ENCODE measurements around the gene ADAMTS12. TPM values are rescaled to one million over a fixed set of nuclear protein-coding genes. Genes with fewer than 3 reads are reported as not detected.

The ADAMTS12 gene
- total and polyA plus RNA-seq, 2 experiments from 2014 or later: 9.1 to 17.1 TPM

GRCh38 chr5:33852319-33852718, 39.5 kb downstream of the ADAMTS12 start:
- peaks cover 17% of the 10 kb centered on the region for H3K4me1 ChIP-seq (ENCODE audit: insufficient read depth)
- H3K4me3 ChIP-seq: no peak overlapping the region
- peaks cover 2% of the 10 kb centered on the region for H3K27me3 Mint-ChIP-seq (ENCODE audit: insufficient read depth, low read depth, poor library complexity)
- H3F3A ChIP-seq (replicated peaks; ENCODE audit: low read depth): no peaks in the 10 kb centered on the region
- peaks cover 2% of the 10 kb centered on the region; the same call in 1 of the 3 replicates for H3K36me3 Mint-ChIP-seq (ENCODE audit: low read depth)
- H3K27ac Mint-ChIP-seq: no peak overlapping the region
- no peaks in the 10 kb centered on the region for H3K9me3 Mint-ChIP-seq
- H4K20me1 ChIP-seq (replicated peaks; ENCODE audit: insufficient read depth): no peaks in the 10 kb centered on the region
- peaks cover 49% of the 10 kb centered on the region for H3K79me2 ChIP-seq (replicated peaks; ENCODE audit: insufficient read depth)
- DNase-seq (ENCODE audit: low spot score) (no peak), ATAC-seq (no peak)
- H3K27me3 ChIP-seq (ENCODE audit: insufficient read depth): no peaks in the 10 kb centered on the region
- H2AFZ ChIP-seq: no peak overlapping the region
- no peaks in the 10 kb centered on the region for H3K9me2 ChIP-seq (ENCODE audit: insufficient read depth)
- no peaks in the 10 kb centered on the region for H3K36me3 ChIP-seq (ENCODE audit: insufficient read depth)
- no peak overlapping the region for H3K4me3 Mint-ChIP-seq
- TF ChIP-seq ZNF114 (CRISPR knock-in tag; IDR thresholded peaks at IDR 0.05) (no peak), EZH2phosphoT487 (IDR thresholded peaks at IDR 0.05; ENCODE audit: unreplicated experiment) (no peak), EZH2 (IDR thresholded peaks at IDR 0.05; ENCODE audit: low read depth, unreplicated experiment) (no peak), JUNB (IDR thresholded peaks at IDR 0.05; ENCODE audit: unreplicated experiment) (no peak), ZNF331 (CRISPR knock-in tag; IDR thresholded peaks at IDR 0.05; ENCODE audit: low read depth) (no peak), REST (IDR thresholded peaks at IDR 0.05; ENCODE audit: unreplicated experiment) (no peak), CREB1 (CRISPR knock-in tag; IDR thresholded peaks at IDR 0.05; ENCODE audit: low read depth) (no peak)
- H3K27ac ChIP-seq (ENCODE audit: low read depth): no peak overlapping the region
- peaks cover 34% of the 10 kb centered on the region for H3K4me1 Mint-ChIP-seq
- no peak overlapping the region for H3K4me2 ChIP-seq

GRCh38 chr5:33850100-33850594, 41.6 kb downstream of the ADAMTS12 start:
- 0 out of 3 replicates have a peak, but pooled peaks cover under 1% of the 10 kb centered on the region for H3K9me3 Mint-ChIP-seq
- H3K4me1 ChIP-seq (ENCODE audit: insufficient read depth): peaks cover 17% of the 10 kb centered on the region
- H3K4me3 Mint-ChIP-seq: no peak overlapping the region
- no peaks in the 10 kb centered on the region for H4K20me1 ChIP-seq (replicated peaks; ENCODE audit: insufficient read depth)
- H3K79me2 ChIP-seq (replicated peaks; ENCODE audit: insufficient read depth): peaks cover 41% of the 10 kb centered on the region
- H3K36me3 Mint-ChIP-seq (ENCODE audit: low read depth): peaks cover 15% of the 10 kb centered on the region
- peak; percentile 48 for DNase-seq (ENCODE audit: low spot score)
- 0 out of 2 replicates have a peak overlapping the region, but pooled peaks have one; percentile 29 for H3K4me2 ChIP-seq
- H3K4me1 Mint-ChIP-seq: peaks cover 34% of the 10 kb centered on the region
- no peaks in the 10 kb centered on the region for H3K9me2 ChIP-seq (ENCODE audit: insufficient read depth)
- ATAC-seq: peak; percentile 66
- H3K4me3 ChIP-seq: no peak overlapping the region
- H3F3A ChIP-seq (replicated peaks; ENCODE audit: low read depth): no peaks in the 10 kb centered on the region
- peak overlapping the region; percentile 91 for H3K27ac Mint-ChIP-seq
- H3K27ac ChIP-seq (ENCODE audit: low read depth): no peak overlapping the region
- H3K36me3 ChIP-seq (ENCODE audit: insufficient read depth): peaks cover 3% of the 10 kb centered on the region; the same call in 1 of the 2 replicates
- peaks cover 2% of the 10 kb centered on the region for H3K27me3 Mint-ChIP-seq (ENCODE audit: insufficient read depth, low read depth, poor library complexity)
- no peaks in the 10 kb centered on the region for H3K27me3 ChIP-seq (ENCODE audit: insufficient read depth)
- H2AFZ ChIP-seq: no peak overlapping the region
- TF ChIP-seq CTCF (conservative IDR thresholded peaks at IDR 0.05; ENCODE audit: low read depth in 2 of 2): no peak
- TF ChIP-seq ETS1 (IDR thresholded peaks at IDR 0.05): no peak
- TF ChIP-seq ZNF331 (CRISPR knock-in tag; IDR thresholded peaks at IDR 0.05; ENCODE audit: low read depth): no peak
- no peak for TF ChIP-seq ZNF114 (CRISPR knock-in tag; IDR thresholded peaks at IDR 0.05)
- TF ChIP-seq EZH2 (IDR thresholded peaks at IDR 0.05; ENCODE audit: low read depth, unreplicated experiment): no peak
- TF ChIP-seq STAT1 (IDR thresholded peaks at IDR 0.05; ENCODE audit: unreplicated experiment): no peak

Measured in GM23338 (cell line).